Activated CD4-positive, alpha-beta T cell treated with anti-CD3 and anti-CD28 coated beads, Interleukin-2, amount 50 U/mL, for 4 hours (primary cell): ENCODE measurements around the gene BPI.
"Not testable (repeated sequence)": the region's sequence is repeated elsewhere in the genome, so short reads cannot be mapped to it uniquely, and the experiment has no call there.

Source experiments
- DNase-seq, 2 experiments: peaks; one replicate each; pipeline ENCODE4 v3.0.0-alpha.2; 2020

The BPI gene

DNA sequence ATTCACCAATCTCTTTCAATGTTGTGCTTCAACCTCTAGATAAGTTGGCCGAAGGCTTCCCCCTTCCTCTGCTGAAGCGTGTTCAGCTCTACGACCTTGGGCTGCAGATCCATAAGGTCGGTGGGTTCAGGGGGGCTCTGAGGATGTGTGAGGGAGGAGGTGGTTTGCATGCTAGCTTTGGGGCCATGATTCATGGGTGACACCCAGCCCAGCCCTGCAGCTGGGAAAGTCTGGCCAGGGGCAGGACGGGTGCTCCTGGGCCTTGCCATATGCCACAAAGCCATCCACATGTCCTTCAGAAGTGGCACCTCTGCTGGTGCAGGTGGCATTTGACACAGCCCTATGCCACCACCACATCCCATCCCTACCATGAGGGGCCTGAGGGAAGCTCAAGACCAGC, 69.9 kb downstream of the BPI start:
- no peak for DNase-seq

DNA sequence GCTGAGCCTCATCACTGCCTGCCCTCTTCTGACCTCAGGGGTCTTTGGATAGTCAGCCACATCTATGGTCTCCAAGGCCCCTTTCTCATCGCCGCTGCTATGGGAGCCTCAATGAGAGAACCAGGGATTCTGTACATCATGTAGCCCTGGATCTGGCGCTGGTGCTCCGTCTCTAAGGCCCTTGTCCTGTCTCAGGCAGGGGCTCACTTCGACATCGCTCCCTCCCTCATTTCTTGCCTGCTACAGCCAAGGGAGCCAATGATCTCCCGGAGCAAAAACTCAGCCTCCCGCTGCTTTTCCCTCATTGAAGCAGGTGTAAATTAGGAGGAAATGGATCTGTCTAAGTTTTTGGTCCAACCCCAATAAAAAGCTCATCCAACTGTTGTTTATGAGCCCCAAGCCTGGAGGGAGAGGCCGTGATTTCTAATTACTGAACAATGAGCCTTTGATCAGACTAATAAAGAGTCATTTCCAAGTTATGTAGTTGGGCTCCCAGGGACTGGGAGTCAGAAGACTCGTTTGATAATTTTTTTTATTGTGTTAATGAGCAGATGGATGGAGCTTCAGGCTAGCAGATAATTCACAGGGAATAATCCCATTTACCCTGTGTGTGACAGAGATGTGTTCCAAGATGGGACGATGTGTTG, 73.2 kb downstream of the BPI start:
- DNase-seq: no peak

DNA sequence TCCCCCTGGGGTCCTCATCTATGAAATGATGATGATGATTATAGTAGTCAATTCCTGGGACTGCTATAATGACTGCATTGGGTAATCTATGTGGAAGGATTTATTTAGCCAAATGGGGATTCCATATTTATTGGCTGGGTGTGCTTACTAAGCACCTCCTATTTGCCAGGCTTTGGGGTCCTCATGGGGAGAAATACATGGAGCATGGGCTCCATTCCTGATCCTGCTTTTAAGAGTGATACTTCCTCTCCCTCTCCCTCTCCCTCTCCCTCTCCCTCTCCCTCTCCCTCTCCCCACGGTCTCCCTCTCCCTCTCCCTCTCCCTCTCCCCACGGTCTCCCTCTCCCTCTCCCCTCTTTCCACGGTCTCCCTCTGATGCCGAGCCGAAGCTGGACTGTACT, 73.9 kb downstream of the BPI start:
- not testable (repeated sequence) for DNase-seq

DNA sequence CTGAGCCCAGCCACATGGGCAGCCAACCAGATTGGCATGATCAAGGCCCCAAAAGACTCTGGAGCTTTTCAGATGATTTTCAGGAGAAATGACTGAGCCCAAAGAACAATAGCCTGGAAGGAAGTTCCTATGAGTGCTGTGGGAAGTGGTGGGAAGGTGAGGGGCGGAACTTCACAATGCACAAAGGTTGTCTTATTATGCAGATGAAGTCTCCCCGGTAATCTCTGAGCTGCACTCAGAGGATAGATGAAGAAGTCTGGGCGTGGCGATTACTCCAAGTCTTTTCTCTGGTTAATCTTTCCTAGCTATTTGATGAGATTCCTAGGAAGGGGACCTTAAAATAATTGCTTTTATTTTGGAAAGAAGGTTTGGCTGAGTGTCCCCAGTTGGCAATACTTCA, 79.2 kb downstream of the BPI start:
- no peak for DNase-seq

DNA sequence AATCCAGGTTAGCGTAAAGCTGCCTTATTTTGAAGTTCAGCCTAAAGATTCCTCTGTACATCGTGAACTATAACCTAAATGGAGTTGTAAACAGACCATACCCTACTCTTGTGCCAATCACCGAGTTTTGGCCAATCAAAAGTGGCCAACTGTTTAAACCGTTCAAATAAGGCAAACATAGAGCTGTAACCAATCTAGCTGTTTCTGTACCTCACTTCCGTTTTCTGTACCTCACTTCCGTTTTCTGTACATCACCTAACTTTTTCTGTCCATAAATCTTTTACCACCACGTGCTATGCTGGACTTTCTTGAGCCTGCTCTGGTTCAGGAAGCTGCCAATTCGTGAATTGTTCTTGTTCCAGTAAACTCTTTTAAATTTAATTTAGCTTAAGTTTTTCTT, 82.0 kb downstream of the BPI start:
- no peak for DNase-seq

DNA sequence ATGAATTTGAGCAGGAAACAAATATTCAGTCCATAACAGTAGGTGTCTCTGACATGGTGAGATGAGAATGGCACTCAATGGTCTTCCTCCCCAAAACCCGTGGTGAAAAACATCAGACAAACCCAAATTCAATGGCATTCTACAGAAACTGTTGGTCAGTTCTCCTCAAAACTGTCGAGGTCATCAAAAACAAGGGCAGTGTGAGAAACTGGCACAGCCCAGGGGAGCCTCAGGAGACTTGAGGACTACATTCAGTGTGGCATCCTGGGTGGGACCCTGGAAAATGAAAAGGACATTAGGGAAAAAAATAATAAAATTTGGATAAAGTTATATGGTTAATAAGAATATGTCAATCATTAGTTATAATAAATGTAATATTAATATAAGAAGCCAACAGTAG, 82.9 kb downstream of the BPI start:
- no peak for DNase-seq
